Smooth muscle cell (in vitro differentiated cells): Measurements from ENCODE around the gene OR2T35. TPM values are rescaled to one million over a fixed set of nuclear protein-coding genes. Genes with fewer than 3 reads are reported as not detected.
"Not testable (repeated sequence)": the region's sequence is repeated elsewhere in the genome, so short reads cannot be mapped to it uniquely, and the experiment has no call there.

Experiments used
- DNase-seq: peaks from one replicate; lab custom pipeline; 2025; ENCODE audit not compliant: unreplicated experiment; lab: John Stamatoyannopoulos, UW
- H2AFZ ChIP-seq: fragments of 200-600 bp; sonication (generic); 2 replicates; pipeline ENCODE4 v1.6.0; 2016; ENCODE audit warnings: antibody characterized with exemption, low read depth, mild to moderate bottlenecking
- H3F3A ChIP-seq: fragments of 200-600 bp; sonication (generic); 2 replicates; pipeline ENCODE4 v1.6.0; 2017; ENCODE audit warnings: antibody characterized with exemption, low read depth
- H3K27ac ChIP-seq: fragments of 200-600 bp; sonication (generic); 2 replicates; pipeline ENCODE4 v1.5.1; 2016; ENCODE audit warnings: low read depth, mild to moderate bottlenecking
- H3K27me3 ChIP-seq: fragments of 200-600 bp; sonication (generic); 2 replicates; pipeline ENCODE4 v1.6.1; 2016; ENCODE audit warnings: low read depth, mild to moderate bottlenecking
- H3K36me3 ChIP-seq: fragments of 200-600 bp; sonication (generic); 2 replicates; pipeline ENCODE4 v1.5.1; 2016; ENCODE audit warnings: low read depth
- H3K4me1 ChIP-seq: fragments of 200-600 bp; sonication (generic); 2 replicates; pipeline ENCODE4 v1.5.1; 2016; ENCODE audit warnings: low read depth
- H3K4me2 ChIP-seq: fragments of 200-600 bp; sonication (generic); 2 replicates; pipeline ENCODE4 v1.6.0; 2016; ENCODE audit warnings: mild to moderate bottlenecking
- H3K4me3 ChIP-seq: fragments of 200-600 bp; sonication (generic); 2 replicates; pipeline ENCODE4 v1.5.1; 2016; ENCODE audit warnings: mild to moderate bottlenecking
- H3K79me2 ChIP-seq: fragments of 200-600 bp; sonication (generic); 2 replicates; pipeline ENCODE4 v1.6.0; 2016; ENCODE audit warnings: low read depth, mild to moderate bottlenecking
- H3K9ac ChIP-seq: fragments of 200-600 bp; sonication (generic); 2 replicates; pipeline ENCODE4 v1.6.0; 2016; ENCODE audit warnings: low read depth
- H3K9me3 ChIP-seq: fragments of 200-600 bp; sonication (generic); replicated peaks from 2 replicates; pipeline ENCODE4 v1.5.1; 2016; ENCODE audit warnings: low read depth
- H4K20me1 ChIP-seq: fragments of 200-600 bp; sonication (generic); 2 replicates; pipeline ENCODE4 v1.6.0; 2016; ENCODE audit warnings: low read depth
- WGBS: methylation state at CpG from one replicate; pipeline ENCODE4 v1.1.7; 2016; ENCODE audit warnings: low lambda C conversion rate; 5-methylcytosine and 5-hydroxymethylcytosine counted together
- polyA plus RNA-seq: library from polyadenylated mRNA; unstranded; fragments of >200 nt; fragmentation: Nextera tagmentation; extraction: Ambion mirVana; gene quantifications from 2 replicates; pipeline ENCODE4 v1.2.1, GENCODE V29; 2016
- total RNA-seq: library from RNA; depleted of rRNA; stranded (reverse); fragments of >200 nt; gene quantifications from 2 replicates; pipeline ENCODE4 v1.2.3, GENCODE V29; 2014

The OR2T35 gene
- total and polyA plus RNA-seq, 2 experiments from 2014 or later: not detected

- H3K4me1 ChIP-seq, H3K79me2 ChIP-seq, H3K4me3 ChIP-seq, H3K4me2 ChIP-seq, H3K36me3 ChIP-seq, H2AFZ ChIP-seq, DNase-seq, H3K27me3 ChIP-seq, H3K27ac ChIP-seq, H3K9me3 ChIP-seq, H3F3A ChIP-seq, H3K9ac ChIP-seq, H4K20me1 ChIP-seq: not testable (repeated sequence)
- no CpG with 5 or more reads among the region's 4 CpGs for WGBS
Measured at GRCh38 chr1:248642971-248643651, 2.0 kb downstream of the OR2T35 start.

GRCh38 chr1:248641583-248641982 lies 3.5 kb downstream of the OR2T35 start:
- not testable (repeated sequence) for DNase-seq, H3K27me3 ChIP-seq, H4K20me1 ChIP-seq, H3K4me1 ChIP-seq, H3K4me3 ChIP-seq, H3K9ac ChIP-seq, H2AFZ ChIP-seq, H3K4me2 ChIP-seq, H3K36me3 ChIP-seq, H3K27ac ChIP-seq, H3K79me2 ChIP-seq, H3K9me3 ChIP-seq, H3F3A ChIP-seq
- WGBS: no CpG with 5 or more reads among the region's 5 CpGs

- no CpG with 5 or more reads among the region's 3 CpGs for WGBS
- H2AFZ ChIP-seq, H3K4me1 ChIP-seq, H3K4me3 ChIP-seq, H4K20me1 ChIP-seq, H3K27me3 ChIP-seq, H3F3A ChIP-seq, H3K27ac ChIP-seq, H3K36me3 ChIP-seq, DNase-seq, H3K4me2 ChIP-seq, H3K9me3 ChIP-seq, H3K9ac ChIP-seq, H3K79me2 ChIP-seq: not testable (repeated sequence)
Measured at GRCh38 chr1:248640906-248641305, 4.2 kb downstream of the OR2T35 start.

- not testable (repeated sequence) for H3K9me3 ChIP-seq, H3K4me3 ChIP-seq, H4K20me1 ChIP-seq, DNase-seq, H3K27ac ChIP-seq, H2AFZ ChIP-seq, H3K27me3 ChIP-seq, H3K4me2 ChIP-seq, H3K79me2 ChIP-seq, H3K36me3 ChIP-seq, H3F3A ChIP-seq, H3K4me1 ChIP-seq, H3K9ac ChIP-seq
- no CpG with 5 or more reads among the region's 5 CpGs for WGBS
Measured at GRCh38 chr1:248639652-248640051, 5.4 kb downstream of the OR2T35 start.

- not testable (repeated sequence) for H3K27ac ChIP-seq, H3K79me2 ChIP-seq, H3K4me1 ChIP-seq, H3K9ac ChIP-seq, H2AFZ ChIP-seq, H3K4me2 ChIP-seq, H3F3A ChIP-seq, H3K9me3 ChIP-seq, H3K4me3 ChIP-seq, H3K36me3 ChIP-seq, H4K20me1 ChIP-seq, H3K27me3 ChIP-seq, DNase-seq
- 52% methylated on average over 4 of the region's 5 CpGs for WGBS
Measured at GRCh38 chr1:248636612-248637011, 8.5 kb downstream of the OR2T35 start.

GRCh38 chr1:248634991-248635390 lies 10.1 kb downstream of the OR2T35 start, which contains the start of gene OR2T11:
TSS of gene OR2T11 (minus strand) at chr1:248635091. CDS start at chr1:248627128, 7,963 bp downstream.
- not testable (repeated sequence) for H3K27me3 ChIP-seq, DNase-seq, H3K9me3 ChIP-seq, H2AFZ ChIP-seq, H3K36me3 ChIP-seq, H3K4me3 ChIP-seq, H3K9ac ChIP-seq, H3K4me2 ChIP-seq, H3F3A ChIP-seq, H3K4me1 ChIP-seq, H3K27ac ChIP-seq, H4K20me1 ChIP-seq, H3K79me2 ChIP-seq
- WGBS: no CpG with 5 or more reads among the region's 2 CpGs
